Stimulated activated CD4-positive, alpha-beta T cell treated with anti-CD3 and anti-CD28 coated beads, Interleukin-15, amount 100 ng/mL, for 48 hours (primary cell): Measurements from ENCODE around the gene CFAP97D2.
A peak's percentile ranks its signal among the peaks of the same experiment; 100 is the strongest.
"Not testable (repeated sequence)": the region's sequence is repeated elsewhere in the genome, so short reads cannot be mapped to it uniquely, and the experiment has no call there.

Experiments
- DNase-seq, 2 donors: peaks; one replicate each; pipeline ENCODE4 v3.0.0-alpha.2; 2020; ENCODE audit warnings: low read depth in 2 of 2

The CFAP97D2 gene

DNA sequence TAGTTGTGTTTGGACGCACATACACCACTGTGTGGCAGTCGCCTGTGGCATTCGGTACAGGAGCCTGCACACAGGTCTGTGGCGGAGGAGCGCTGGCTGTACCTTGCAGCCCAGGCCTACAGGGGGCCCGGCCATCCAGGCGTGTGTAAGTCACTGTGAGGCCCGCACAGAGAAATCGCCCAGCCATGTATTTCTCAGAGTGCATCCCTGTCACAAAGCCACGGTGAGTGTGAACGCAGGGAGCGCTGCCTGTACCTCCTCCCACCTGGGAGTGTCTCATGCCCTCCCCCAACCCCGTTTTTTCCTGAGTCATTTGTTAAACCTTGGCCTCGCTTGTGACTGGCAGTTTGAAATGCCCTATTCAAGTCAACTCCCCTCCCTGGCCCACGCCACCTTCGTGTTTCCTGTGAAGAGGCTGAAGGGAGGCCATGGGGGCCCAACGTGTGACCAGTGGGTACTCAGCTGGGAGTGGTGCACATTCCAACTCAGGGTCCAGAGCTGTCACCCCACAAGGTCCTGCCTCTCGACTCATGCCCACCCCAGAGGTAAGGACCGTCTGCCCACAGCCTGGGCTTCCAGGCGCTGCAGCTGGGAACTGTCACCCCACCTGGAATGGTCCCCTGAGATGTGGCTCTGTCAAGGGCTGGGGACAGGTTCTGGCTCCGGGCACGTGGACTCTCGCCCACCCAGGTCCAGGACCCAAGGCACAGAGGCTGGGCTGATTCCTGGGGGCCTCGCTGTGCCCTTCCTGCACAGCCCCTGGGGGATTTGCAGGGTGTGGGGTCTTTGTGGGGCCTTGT lies 35.1 kb upstream of the CFAP97D2 start:
- no peak for DNase-seq

- DNase-seq, result no peak
Measured at GRCh38 chr13:114144606-114145244, 34.3 kb upstream of the CFAP97D2 start.

DNA sequence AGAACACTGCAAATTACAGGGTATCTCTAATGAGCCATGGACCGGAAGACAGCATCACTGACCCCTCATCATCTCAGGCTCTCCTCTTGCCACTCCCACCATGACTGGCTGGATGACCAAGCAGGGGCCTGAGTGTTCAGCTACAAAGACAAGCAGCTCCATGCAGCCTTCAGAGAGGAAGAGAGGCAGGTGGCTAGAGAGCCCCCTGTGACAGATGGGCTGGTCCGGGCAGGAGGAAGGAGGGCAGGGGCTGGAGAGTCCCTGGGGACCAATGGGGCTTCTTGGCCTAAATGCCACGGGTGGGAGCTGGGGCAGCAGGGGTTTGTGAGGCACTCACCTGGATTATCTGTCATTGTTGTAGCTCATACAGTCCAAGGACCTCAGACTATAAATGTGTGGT lies 33.8 kb upstream of the CFAP97D2 start:
- DNase-seq, result no peak

GRCh38 chr13:114145722-114146121 lies 33.3 kb upstream of the CFAP97D2 start:
- no peak for DNase-seq

DNA sequence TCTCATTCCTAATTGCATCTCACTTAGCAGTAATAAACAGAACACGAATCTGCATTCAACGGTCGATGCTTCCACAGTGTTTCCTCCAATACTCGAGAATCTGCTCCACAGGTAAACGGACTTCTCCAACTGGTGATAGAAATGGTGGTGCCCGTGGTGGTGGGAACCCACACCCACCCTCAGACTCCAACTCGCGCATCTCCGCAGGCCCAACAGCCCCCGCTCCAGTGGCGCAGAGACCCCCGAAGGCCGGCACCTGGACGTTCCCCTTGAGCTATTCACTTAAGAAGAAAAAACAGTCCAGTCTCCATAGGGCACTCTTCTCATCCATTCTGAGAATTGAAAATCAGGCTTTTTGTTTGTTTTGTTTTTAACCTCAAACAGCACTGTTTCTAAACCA lies 32.9 kb upstream of the CFAP97D2 start:
- DNase-seq, result no peak

DNA sequence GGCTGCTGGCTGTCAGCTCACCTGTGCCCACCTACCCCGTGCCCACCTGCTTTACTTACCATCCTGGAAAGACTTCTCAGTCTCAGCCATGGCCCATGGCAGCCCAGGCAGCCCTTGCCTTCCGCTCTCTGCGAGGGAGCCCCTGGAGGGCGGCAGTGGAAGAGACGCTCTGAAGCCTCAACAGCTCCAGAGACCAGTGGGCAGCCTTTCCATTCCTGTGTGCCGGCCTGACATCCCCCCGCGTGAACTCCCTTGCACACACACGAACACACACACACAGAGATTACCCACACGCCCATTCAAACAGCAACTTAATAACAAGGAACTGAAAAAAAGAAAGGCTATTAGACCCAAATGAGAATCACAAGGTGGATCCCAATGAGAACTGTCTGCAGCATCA lies 32.4 kb upstream of the CFAP97D2 start:
- no peak for DNase-seq

DNA sequence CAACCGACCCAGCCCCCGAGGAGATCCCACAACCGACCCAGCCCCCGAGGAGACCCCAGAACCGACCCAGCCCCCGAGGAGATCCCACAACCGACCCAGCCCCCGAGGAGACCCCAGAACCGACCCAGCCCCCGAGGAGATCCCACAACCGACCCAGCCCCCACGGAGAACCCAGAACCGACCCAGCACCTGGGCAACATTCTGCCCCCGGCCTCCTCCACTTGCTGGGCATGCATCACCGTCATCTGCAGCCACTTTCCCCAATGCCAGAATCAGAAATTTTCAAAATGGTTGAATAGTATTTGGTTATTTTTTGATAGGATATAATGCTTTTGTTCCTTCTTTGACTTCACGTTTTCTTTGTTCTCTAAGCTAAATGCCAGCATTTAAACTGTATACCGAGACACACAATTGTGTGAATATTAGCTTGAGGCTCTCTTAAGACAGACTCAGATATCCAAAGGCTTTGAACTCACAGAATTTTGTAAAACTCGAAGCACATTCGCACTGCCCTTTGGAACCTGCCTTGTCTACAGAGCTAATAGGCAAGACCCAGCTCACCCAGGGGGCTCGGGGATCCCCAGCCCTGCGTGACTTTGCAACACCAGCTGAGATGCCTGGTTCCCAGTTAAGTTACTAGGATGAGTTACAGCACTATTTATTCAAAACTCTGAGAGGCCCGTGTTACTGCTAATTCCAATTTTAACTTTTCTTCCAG lies 31.1 kb upstream of the CFAP97D2 start:
- no peak for DNase-seq

DNA sequence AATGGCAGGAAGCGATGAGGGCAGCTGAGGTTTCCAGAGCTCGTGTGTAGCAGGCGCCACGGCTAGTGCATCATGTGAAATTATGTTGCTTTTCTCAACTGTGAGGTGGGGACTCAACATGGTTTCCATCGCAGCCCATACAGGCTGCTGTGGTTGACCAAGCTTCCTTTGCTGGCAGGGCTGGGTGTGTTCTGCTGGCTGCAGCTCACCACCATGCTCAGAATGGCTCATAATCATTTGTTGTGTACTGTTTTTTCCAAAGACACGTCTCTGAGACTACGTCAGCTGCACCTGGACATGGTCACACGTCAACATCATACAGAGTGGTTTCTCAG lies 30.6 kb upstream of the CFAP97D2 start:
- peak; percentile 64 to 72 for DNase-seq

GRCh38 chr13:114148886-114149285 lies 30.2 kb upstream of the CFAP97D2 start:
- DNase-seq, result not testable (repeated sequence)

DNA sequence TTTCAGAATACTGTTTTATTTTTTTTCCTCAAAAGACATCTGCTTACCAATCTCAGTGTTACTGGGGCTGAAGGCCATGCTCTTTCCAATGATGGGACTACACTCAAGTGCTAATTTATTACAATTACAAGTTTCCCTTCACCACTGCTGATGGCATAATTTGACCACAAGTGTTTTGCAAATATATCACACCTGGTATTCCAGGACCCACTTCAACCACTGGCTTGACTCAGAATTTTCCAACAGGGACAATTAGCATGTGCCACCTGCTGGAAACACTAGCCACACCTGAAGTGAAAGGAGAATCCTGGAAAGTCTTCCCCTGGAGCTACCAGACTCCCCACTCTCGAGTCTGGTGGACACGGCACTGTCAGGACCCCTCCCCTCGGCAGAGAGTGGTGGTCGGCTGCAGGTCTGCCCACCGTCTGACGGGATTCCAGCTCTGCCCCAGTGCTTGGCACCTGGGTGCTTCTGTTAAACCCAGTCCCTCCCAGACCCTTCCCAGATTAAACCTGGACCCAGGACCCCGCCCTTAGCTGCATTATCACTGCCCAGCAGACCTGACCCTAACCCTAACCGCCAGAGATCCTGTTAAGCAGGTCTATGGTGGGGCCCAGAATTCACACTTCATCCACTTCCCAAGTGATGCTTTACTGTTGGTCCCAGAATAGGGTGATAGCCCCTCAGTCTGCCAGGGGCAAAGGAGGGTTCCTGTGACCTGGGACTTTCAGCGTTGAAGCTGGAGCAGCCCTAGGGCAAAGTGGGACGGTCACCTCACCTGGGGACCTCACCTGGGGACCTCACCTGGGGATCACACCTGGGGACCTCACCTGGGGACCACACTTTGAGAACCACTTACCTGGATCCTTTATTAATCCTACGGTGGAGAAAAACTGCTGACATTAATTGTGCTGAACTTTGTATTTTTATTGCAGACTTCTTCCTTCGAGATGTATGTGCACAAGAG lies 29.0 kb upstream of the CFAP97D2 start:
- no peak for DNase-seq

GRCh38 chr13:114151031-114151430 lies 28.0 kb upstream of the CFAP97D2 start:
- no peak for DNase-seq

DNA sequence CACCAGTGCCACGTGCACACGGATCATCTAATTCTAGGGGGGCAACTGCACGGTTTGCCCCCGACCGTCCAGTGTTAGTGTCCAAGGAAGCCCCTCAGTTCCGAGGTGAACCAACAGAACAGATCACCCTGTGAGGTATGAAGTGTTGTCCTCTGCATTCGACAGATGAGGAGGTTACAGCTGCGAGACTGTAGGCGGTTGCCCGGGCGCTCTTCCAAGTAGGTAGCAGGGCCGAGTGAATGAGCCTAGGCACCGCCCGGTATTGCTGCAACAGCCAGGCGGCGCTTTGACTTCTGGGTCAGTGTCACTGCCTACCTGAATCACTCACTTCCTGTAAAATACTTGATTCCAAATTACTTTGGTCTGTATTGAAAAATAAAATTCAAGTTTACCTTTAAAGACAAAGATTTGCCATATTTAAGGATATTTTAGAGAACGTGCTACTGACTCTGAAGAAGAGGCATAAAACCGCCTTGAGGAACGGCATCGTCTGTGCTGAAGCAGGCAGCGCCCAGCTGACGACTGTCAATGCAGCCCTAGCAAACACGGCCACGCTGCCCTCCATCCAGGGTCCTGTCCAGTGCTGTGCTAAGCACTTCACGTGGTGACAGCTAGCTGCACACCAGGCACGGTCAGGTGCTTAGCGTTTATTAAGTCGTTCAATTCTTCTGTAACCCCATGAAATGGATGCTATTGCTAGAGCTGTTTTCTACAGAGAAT lies 27.3 kb upstream of the CFAP97D2 start:
- no peak for DNase-seq

DNA sequence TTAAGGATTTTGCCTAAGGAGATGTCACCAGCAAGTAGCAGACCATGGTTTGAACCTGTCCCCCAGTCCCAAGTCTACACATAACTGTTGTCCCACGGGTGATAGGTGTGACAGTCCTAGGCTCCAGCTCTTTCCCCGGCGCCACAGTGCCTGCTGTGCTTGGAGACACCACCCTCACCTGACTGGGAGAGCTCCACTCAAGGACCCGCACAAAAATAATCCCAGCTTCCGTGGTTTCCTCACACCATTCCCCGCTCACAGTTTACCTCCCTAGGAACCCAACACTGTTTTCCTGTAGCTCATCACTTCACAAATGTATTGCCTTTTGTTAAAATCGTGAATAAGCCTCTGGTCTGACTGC lies 26.8 kb upstream of the CFAP97D2 start:
- no peak for DNase-seq

DNA sequence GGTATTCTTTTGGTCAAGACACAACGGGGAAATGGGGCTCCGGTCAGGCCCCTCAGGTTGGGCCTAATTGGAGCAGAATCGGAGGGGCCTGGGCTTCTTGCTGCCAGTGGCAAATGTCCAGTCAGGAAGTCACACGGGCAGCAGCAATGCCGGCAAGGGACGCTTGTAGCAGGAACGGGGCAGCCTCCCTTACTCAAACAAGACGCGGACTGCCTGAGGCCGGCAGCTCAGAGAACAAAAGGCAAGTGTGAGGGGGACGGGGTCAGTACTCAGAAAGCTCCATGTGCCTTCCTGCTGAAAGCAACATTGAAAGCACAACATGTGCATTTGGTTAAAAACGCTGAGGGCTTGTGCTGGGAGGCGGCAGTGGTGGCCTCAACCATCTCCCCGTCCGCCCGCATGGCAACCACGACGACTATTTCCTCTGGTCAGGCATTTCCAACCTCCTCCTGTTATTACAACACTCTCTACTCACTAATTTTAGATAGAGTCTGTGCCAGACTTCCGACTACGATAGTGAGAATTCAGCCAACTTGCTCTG lies 26.2 kb upstream of the CFAP97D2 start:
- DNase-seq, result no peak

DNA sequence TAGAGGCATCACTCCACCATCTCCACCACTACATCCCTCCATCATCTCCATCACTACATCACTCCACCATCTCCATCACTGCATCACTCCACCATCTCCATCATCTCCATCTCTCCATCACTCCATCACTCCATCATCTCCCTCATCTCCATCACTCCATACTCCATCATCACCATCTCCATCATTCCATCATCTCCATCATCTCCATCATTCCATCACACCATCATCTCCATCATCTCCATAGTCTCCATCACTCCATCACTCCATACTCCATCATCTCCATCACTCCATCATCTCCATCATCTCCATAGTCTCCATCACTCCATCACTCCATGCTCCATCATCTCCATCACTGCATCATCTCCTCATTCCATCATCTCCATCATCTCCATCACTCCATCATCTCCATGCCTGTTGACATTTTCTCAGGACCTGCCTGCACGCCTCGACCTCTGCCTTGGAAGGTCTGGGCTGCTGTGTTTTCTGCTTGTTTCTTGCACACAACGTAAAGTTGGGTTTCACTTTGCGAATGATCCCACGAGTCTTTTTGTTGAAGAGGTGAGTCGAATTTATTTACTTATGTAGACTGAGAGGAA lies 25.5 kb upstream of the CFAP97D2 start:
- DNase-seq, result no peak

GRCh38 chr13:114154476-114154875 lies 24.6 kb upstream of the CFAP97D2 start:
- DNase-seq, result no peak

DNA sequence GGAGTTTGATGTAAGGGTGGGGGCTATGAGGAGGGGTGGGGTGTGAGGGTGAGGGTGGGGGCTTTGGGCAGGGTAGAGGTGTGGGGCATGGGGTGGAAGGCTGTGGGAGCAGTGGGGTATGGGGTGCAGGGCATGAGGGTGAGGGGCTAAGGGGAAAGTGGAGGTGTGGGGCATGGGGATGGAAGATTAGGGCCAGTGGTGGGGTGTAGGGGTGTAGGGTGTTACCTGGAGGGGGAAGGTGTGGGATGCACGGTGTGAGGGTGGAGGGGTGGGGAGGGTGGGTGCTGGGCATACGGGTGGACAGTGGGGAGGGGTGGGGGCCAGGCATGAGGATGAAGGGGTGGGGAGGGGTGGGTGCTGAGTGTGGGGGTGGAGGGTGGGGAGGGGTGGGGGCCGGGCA lies 23.7 kb upstream of the CFAP97D2 start:
- no peak for DNase-seq

GRCh38 chr13:114155926-114156883 lies 22.9 kb upstream of the CFAP97D2 start:
- DNase-seq, result no peak

DNA sequence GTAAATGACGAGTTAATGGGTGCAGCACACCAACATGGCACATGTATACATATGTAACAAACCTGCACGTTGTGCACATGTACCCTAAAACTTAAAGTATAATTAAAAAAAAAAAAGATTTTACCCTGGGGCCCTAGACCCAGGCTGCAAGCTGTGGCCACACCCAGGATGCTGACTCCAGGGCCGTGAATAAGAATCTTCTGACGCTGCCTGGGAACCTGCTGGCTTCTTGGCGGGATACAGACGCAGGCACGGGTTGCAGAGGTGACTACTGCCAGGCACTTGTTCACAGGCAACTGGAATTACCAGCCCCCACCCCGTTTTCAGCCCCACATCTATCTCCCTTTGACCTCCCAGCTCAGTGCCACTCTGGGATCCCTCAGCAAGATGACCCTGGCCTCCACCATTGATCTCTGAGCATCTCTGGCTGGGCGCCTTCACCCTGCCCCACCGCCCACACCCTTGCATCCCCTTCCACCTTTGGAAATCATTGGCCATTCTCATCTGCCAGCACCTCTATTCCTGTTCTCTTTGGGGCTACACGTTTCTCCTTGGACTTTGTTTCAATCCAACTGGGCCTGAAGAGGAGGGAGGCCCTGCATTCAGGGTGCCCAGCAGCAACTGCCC lies 21.1 kb upstream of the CFAP97D2 start:
- DNase-seq, result no peak
